ENCODE results near the gene DPYSL3.
"Not testable (repeated sequence)": the region's sequence is repeated elsewhere in the genome, so short reads cannot be mapped to it uniquely, and the experiment has no call there.

The DPYSL3 gene

DNA sequence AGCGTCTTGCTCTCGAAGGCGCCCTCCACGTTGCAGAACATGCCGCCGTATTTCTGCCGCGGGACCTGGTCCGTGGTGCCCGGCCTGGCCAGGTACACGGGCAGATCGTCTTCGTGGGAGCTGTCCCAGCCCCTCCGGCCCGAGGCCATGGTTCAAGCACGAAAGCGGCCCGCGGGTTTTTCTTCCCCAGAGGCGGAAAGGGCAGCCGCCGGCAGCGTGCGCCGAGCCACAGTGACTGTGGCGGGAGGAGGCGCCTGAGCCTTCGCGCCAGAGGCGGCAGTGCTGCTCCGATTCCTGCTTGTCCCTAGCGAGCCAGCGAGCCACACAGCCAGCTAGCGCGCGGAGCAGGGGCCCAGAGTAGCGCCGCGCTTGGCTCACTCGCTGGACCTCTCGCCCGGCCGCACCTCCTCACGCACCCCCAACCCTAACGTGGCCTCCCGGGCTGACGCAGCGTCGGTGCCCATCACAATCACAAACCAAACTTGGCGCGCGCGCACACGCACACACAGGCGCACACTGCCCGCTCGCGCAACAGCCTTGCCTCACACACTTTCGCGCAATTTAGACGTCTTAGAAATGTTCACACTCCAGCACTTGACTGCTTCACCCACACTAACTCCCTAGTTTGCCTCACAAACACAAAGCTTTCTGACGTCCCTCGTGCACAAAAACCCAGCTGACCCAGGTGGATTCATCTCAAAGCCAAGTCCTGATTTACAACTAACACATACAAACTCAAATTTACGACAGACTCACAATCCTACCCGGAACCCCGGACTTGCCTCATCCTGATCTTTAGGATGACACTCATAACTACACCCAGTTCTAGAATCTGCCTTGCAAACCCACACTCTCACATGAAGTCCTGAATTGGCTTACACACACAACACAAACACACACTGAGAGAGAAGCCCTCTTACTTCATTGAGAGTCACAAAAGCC lies at the start of gene DPYSL3:
Gene DPYSL3, minus strand, starts transcription at position 359 of the 942 bp plus-strand sequence. Its CDS starts 210 bp downstream, at position 149.
- peak; percentile 17 for DNase-seq (ENCODE audit: low read depth)

DNA sequence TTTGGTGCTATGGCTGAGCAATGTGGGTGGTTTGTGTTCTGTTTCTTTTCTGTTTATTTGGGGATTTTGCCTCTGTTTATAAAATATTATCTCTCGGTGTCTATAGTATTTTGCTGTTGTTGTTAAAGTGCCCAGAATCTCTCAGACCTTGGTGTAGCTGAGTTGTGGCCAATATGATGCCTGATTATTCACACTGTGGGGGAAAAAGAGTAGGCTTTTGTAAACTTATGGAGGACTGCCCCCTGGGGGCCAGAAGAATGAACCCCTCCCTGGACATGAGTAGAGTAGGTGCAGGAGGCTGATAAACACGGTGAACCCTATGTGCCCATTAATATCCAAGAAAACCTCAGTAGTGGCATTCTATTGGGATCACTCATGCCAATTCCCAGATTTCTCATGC lies 49.0 kb upstream of the DPYSL3 start:
- no peak for DNase-seq (ENCODE audit: low read depth)

DNA sequence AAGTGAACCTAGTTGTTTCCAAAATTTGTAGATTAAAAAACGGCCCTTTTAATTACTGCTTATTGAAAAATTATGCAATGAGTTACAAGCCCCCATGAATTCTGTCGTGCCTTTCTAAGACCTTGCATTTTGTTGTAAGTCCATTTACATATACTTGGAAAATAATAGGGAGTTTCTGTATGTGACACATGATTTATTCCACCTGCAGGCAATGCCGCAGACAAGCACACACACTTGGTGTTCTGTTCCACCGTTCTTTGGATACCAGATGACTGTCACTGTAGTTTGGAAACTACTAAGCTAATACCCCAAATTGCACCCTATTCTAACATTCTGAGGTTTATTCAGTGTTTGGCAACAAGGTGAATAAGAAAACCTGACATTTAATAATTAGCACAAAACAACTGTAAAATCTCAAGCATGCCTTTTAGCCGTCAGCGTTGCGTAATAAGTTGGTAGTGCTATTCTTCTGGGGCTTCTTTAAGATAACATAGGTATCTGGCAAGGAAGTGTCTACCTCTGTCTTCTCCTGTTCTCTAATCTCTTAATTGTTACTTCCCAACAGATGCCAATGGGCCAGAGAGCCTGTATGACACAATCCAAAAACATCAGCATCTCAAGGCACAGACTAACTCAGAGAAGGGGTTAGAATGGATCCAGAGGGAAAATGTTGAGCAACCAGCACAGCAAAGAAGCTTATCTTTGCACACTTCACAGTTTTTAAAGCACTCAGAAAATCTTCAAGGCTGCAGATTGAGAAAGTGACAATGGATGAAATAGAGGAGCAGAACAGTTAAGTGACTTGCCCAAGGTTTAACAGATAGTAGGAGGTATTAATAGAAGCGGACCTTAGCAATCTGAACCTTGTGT lies 48.2 kb upstream of the DPYSL3 start:
- DNase-seq (ENCODE audit: low read depth), result no peak

DNA sequence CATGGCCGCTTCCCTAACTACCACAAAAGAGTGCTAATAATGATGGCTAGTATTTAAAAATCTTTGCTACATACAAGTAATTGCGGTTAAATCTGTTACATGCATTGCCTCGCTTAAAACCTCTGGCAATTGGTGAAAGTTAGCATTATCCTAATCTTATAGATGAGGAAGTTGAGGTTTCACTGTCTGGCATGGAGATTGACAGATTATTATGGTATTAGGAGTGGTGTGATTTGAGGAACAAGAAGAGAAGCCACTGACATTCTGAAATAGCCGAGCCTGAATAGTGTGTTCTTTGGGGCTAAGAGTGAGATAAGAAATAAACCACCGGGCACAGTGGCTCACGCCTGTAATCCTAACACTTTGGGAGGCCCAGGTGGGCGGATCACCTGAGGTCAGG lies 45.3 kb upstream of the DPYSL3 start:
- DNase-seq (ENCODE audit: low read depth), result no peak

DNA sequence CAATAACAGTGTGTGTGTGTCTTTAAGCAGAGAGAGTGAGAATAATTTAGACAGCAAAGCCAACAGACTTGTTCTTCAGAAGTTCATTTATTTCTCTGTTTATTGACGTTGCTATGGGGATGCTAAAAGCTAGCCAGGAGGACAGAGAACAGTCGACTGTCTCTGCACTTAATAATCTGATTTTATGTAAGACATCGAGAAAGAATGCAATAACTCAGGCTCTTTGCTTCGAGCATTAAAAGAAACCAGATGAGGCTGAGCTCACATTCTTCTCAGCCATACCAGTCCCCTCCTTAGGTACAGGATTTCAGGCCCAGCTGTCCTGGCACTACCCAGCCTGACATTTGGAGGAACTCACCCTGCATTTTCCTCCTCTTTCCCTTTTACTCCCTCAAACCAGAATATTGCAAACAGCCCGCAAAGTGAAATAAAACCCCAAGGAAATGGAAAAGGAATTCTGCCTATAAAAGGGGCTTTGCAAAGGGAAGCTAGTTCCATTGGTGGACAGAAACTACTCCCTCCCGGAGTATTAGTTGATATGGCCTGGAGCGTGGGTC lies 44.5 kb upstream of the DPYSL3 start:
- DNase-seq (ENCODE audit: low read depth), result no peak

DNA sequence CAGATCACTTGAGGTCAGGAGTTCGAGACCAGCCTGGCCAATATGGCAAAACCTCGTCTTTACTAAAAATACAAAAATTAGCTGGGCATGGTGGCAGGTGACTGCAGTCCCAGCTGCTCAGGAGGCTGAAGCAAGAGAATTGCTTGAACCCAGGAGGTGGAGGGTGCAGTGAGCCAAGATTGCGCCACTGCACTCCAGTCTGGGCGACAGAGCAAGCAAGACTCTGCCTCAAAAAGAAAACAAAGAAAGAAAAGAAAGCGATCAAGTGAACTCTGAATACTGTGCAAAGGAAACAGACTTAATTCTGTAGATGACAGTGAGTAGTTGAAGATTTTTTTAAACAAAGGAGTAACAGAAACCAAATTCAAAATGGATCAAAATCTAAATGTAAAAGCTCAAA lies 43.9 kb upstream of the DPYSL3 start:
- DNase-seq (ENCODE audit: low read depth), result not testable (repeated sequence)

DNA sequence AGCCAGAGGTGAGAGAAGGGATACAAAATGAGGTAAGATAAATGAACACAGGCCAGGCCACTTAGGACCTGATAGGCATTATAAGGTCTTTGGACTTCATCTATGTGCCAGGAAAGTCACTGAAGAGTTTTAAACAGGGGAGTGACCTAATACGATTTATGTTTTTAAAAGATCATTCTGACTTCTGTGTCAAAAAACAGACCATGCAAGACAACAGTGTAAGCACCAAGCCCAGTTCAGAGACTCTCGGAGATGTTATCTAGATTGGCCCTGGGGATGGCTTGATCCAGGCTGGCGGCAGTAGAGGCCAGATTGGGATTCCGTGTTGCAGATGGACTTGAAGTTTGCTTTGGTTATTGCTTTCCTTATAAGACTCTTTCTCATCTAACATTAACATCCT lies 43.0 kb upstream of the DPYSL3 start:
- no peak for DNase-seq (ENCODE audit: low read depth)

DNA sequence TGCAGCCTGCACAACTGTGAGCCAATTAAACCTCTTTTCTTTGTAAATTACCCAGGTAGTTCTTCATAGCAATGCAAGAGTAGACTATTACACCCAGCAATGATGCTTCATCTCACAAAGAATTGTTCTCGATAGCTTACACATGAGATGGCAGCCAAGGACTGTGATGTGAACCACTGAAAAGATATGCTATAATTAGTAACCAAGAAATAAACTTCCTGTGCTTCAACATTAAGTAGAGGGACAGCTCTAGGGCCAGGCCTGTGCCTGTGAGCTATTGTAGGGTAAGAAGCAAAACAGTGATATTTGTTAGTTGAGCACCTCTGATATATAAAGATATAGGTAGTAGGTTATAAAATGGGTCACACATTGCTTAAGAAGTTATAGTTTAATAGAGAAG lies 41.8 kb upstream of the DPYSL3 start:
- DNase-seq (ENCODE audit: low read depth), result no peak

DNA sequence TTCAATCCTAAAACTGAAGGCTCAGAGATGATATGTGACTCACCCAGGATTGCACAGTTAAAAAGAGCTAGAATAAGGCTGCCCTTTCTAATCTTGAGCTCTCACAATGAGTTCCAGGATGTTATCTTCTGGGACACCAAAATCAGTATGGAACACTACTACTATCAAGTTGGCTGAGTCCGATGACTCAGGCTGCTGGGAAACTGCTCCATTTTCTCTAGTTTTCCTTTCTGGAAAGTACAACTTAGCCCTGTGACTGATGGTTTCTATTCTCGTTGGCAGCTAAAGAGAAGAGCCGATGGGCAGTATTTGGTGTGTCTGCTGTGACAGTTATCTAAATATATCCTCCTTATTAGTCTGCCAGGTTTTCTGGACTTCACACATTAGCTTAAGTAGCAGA lies 37.9 kb upstream of the DPYSL3 start:
- DNase-seq (ENCODE audit: low read depth), result no peak

DNA sequence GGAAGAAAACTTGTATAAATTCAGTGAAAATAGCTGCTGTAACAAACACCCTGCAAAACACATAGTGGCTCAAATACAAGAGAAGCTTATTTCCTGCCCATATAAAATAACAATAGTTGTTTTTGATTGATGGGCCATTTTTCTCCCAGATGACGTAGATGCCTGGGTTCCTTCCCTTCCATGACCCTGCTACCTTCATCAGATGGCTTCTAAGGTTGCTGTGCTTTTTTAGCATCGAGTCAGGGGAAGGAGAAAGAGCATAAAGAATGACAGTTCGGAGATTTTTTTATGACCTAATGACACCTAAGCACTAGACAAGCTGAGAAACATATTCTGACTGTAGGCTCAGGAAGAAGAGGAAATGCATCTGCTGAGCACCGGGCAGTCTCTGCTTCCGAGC lies 34.7 kb upstream of the DPYSL3 start:
- no peak for DNase-seq (ENCODE audit: low read depth)

DNA sequence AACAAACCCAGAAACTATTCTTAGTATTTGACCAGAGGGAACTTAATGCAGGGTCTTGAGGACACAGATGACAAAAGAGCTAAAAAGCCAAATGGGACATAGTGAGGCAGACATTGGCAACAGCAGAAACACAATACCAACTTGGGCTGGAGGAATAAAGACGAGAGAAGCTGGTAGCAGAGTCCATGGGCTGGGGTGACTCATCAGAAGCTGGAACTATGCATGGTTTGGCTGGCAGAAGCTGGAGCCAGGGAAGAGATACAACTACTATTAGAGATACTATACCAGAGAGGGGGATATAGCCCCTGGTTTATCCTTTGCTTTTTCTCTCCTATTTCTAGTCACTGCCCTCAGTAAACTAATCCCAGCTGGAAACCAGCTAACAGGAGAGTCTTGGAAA lies 29.2 kb upstream of the DPYSL3 start:
- DNase-seq (ENCODE audit: low read depth), result no peak

DNA sequence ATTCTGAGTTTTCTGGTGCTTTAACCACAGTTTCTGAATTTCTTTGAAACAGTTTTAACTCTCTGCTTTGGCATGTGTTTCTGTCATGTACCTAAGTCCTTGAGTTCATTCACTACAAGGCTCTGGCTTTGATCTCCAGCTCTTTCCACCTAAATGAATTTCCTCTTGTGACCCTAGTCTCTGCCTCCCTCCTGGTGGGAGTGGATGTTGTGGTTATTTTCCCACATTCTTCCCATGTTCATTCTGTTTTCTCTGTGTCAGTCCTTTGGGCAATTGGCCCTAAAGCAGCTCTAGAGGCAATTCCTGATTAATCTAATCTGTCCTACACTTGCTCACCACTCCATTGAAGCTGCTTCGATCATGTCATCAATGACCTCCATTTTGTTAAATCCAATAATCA lies 28.4 kb upstream of the DPYSL3 start:
- DNase-seq (ENCODE audit: low read depth), result no peak

DNA sequence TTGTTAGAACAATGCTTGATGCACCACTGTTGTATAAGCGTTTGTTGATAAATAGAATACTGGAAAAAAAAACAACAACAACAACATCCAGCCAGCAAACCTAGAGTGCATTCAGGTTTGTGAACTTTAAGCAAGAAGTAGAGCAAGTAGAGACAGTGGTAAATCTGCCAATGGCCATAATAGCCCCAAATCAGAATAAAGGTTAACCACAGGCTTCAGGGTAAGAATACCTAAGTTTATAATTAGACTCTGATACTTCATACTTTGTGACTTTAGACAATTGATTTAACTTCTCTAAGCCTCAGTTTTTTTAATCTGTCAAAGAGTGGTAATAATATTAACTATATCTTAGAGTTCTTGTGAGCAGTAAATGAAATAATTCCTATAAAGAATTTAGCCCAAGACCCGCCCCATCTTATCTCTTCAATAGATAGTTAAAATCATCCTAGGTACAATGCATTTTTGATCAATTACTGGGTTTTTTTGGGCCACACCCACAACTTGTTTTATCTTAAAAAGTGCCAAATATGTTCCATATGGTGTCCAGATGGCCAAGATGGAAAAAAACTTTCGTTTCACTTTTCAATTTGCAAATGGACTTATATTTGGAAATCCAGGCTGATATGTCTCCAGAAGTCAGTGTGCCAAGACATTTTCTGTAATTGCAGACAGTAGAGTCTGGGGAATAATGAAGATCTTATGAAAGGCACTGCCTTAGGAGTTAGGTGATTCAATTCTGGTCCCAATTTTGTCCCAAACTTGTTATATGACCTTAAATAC lies 24.5 kb upstream of the DPYSL3 start:
- DNase-seq (ENCODE audit: low read depth), result peak; percentile 34

DNA sequence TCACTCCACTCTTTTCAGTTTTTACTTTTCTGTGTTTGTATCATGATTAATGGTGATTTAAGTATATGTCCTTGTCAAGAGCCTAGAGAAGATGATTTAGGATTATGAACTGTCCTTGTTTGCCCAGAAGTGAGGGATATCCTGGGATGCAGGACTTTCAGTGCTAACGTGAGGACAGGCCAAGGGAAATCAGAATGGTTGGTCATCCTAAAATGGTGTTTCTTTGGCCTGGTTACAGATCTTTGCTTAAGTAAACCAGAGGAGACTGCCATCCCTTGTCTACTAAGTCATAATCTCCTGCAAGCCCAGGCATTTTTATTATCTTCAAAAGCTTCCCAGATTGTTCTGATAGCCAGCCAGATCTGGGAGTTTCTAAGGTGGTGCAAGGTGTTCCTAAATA lies 22.3 kb upstream of the DPYSL3 start:
- DNase-seq (ENCODE audit: low read depth), result no peak

DNA sequence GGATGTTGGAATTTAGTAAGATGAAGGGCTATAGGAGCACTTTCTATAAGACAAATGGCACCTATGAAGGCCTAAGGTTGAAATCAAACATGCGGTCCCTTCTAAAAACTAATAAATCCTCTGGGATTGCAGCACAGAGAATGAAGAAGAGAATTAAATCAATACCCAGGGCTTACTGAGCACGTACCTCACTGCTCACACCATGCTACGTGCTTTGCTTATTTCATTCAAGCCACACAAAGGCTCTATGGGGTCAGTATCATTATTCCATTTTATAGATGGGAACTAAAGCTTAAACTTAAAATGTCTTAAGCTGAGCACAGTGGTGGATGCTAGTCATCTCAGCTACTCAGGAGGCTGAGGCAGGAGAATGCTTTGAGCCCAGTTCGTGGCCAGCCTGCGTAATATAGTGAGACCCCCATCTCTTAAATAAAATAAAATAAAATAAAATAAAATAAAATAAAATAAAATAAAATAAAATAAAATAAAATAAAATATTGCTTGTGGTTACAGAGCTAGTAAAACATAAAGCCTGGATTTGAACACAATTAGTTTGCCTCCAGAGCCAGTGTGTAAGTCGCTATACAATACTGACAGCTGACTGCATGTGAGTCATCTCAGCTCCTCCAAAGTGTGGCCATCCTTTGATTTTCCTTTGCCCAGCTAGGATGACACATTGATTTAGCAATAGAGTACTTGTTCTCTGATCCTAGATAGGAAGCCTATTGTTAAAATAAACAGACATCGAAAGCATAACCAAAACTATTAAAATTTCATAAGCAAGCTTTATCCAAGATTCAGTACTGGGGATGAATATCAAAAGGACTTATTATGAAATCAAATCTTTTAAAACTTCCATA lies 20.9 kb upstream of the DPYSL3 start:
- peak; percentile 72 for DNase-seq (ENCODE audit: low read depth)

DNA sequence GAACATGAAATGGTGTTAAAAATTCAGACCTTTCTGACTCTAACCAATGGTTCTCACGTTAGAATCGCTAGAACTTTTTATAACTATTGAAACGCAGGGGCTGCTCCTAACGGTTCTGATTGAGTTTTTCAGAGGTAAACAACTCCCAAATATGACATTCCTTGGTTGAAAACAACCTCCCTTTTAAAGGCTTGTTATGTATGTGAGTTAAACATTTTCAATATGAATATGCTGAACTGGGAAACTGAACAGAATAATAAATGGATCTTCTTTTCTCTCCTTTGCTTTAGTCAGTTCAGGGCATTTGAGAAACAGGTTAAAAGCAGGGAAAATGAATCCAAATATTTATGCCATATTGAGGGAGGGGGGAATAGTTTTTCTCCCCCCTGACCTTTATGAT lies 13.2 kb upstream of the DPYSL3 start:
- DNase-seq (ENCODE audit: low read depth), result no peak

DNA sequence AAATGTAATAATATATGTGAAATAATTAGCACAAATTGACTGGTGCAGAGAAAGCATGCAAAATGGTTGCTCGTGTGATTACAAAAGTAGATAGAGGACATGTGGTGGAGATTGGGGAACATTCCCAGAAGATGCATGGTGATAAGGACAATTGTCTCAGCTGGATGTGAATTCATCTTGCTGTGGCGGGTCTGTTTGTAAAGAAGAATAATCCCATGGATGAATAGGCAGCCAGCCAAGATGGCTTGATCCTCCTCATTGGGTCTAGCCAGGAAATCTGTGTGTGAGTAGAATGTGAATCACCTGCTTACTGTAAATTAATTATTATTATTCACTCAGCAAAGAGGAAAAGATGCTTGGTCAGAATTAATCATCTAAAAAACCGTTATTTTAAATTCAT lies 12.6 kb upstream of the DPYSL3 start:
- no peak for DNase-seq (ENCODE audit: low read depth)

DNA sequence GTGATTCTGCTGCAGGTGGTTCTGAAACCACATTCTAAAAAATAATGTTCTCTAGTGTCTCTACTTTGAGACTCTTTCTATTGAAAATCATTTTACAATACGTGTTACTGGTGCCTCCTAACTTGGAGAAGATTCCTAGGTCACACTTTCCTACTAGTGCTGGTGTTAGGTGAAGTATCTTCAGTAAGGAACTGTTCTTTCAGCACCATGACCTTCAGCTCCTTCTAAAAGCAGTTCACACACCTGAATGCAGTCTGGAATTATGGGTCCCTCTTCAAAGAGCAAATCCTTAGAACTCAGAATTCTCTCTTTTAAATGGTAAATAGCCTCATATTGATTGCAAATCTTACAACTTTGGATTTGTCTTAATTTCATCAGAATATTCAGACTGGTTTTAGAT lies 10.6 kb upstream of the DPYSL3 start:
- no peak for DNase-seq (ENCODE audit: low read depth)

DNA sequence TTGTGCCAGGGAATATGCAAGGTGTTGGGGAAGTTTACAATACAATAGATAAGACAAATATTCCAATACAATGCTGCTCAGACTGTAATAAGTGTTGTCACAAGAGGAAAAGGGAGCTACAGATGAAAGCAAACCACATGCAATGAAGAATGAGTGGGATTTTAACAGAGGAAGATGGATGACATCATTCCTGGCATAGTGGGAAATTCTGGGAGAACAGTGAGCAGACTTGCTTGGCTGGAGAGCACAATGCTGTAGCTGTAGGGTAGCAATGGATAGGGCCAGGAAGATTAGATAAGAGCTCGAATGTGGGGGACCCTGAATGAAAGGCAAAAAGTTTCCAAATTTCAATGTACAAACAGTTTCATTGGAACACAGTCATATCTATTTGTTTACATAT lies 9.5 kb upstream of the DPYSL3 start:
- DNase-seq (ENCODE audit: low read depth), result no peak

DNA sequence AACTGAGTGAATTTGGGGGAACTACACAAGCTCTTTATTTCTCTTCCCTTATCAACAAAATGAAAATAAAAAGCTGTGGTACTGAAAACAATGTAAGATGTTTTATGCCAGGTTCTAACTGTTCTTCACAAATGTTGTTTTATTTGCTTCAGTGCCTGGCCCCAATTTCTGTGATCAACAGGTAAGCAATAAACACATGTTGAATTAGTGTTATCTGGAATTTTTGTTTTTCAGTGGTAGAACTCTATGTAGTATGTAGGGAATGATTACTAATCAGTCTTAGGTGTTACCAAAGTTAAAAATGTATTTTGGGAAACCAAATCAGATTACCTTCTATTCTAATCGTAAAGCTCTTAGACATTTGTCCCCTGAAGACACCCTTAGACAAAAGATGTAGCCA lies 7.5 kb upstream of the DPYSL3 start:
- no peak for DNase-seq (ENCODE audit: low read depth)

DNA sequence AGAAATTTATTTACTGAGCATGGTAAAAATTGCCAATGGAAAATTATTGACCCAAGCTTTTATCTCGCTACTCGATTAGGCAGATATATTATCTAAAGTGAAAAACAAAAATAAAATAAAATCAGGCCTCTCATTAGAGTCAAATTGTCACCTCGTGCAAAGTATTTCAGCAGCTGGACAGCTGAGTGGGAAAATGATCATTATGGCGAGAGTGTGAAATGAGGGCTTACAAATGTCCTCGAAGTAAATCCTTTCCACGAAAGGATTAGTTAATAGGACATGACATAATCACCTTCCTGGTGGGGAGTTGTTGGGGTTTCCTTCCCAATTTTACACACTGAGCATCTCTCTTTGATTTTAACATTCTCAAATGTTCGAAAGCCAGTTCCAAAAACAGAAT lies 5.4 kb upstream of the DPYSL3 start:
- DNase-seq (ENCODE audit: low read depth), result no peak

Data from non-pigmented ciliary epithelial cell (primary cell).